ENCODE results near the gene SLC37A4.
A peak's percentile ranks its signal among the peaks of the same experiment; 100 is the strongest.
"Not testable (repeated sequence)": the region's sequence is repeated elsewhere in the genome, so short reads cannot be mapped to it uniquely, and the experiment has no call there.

The SLC37A4 gene

DNA sequence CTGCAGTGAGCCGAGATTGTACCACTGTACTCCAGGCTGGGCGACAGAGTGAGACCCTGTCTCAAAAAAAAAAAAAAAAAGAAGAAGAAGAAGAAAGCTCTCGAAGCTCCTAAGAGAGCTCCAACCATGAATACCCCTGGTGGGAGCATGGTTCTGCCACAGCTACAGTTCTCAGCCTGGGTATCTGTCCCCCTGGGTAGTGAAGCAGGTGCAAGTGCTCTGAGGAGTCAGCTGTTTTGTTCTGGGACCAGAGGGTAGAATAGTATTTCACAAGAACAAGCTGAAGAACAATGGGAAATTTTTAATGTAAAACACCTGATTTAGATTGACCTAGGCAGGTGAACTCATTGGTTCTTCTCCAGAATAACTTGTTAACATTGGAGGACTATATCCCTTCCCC lies 30.6 kb upstream of the SLC37A4 start:
- no peak for TF ChIP-seq CTCF (conservative IDR thresholded peaks at IDR 0.05; ENCODE audit: low read depth, low read length)
- DNase-seq (ENCODE audit: low read depth), result no peak
- H3K4me3 ChIP-seq (ENCODE audit: low read length), result no peak overlapping the region

GRCh38 chr11:119059128-119059527 lies 28.5 kb upstream of the SLC37A4 start:
- not testable (repeated sequence) for H3K4me3 ChIP-seq (ENCODE audit: low read length); DNase-seq (ENCODE audit: low read depth)

DNA sequence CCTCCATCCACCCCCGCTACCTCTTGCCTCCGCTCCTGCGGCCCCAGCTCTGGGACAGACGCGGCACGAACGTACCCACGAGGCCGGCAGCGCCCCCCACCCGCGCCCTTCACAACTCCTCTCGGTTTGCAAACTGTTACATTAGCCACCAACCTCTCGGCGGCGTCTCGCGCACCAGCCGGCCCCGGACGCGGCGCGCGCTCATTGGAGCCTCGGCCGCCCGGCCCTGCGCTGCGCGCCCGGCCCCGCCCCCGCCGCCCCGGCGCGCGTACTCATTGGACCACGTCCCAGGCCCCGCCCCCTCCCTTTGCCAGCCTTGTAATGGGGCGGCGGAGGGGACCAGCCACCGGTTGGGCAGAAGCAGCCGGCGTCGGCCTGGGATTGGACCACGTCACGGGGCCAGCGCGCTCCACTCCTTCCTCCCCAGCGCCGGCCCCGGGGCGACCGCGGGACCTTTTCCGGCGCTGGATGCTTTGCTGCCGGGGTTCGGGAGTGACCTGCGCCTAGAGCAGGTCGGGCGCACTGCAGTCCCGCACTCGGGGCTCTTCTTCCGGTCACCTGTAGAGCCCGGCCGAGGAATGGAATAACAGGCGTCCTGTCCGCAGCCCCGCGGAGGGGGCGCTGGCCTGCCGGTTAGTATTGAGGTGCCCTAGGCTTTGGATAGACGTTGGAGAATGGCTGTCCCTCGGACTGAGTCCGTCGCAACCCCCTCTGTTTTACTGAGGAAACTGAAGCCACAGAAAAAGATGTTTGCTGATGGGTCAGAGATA lies 26.5 kb upstream of the SLC37A4 start, which contains the start of gene HYOU1:
Gene HYOU1 (minus strand): TSS at position 206 of the 770 bp plus-strand sequence. CDS start 1,045 bp downstream, outside the sequence.
- peak within 1 kb of the TSS; percentile 84 for H3K4me3 ChIP-seq (ENCODE audit: low read length)
- peak; percentile 87 for DNase-seq (ENCODE audit: low read depth)
- peak; percentile 32 for TF ChIP-seq CTCF (conservative IDR thresholded peaks at IDR 0.05; ENCODE audit: low read depth, low read length)

DNA sequence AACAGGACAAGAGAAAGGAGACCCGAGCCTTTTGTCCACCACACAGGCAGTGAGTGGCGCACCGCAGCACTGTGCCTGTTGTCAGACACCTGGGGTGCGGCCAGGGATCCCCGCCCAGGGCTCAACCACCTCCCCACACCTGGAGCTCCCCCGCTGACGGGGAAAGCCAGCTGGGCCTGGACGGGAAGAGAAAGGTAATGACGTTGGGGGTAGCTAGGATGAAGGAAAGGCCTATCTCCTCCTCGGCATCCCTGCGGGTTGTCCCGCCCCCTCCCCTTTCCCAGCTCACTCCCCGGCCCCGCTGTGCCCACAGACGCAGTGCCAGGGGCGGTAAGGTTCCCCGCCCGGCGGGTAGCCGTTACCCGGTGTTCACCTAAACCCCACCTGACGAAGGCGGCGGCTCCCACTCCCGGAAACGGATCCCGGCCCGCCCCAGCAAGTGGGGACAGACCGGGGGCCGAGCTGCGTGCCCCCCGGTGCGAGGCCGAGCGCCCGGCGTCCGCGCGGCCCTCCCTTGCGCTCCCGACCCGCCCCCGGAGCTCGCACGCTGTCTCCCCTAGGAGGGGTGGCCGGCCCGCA lies 25.8 kb upstream of the SLC37A4 start:
- no peak for DNase-seq (ENCODE audit: low read depth)
- H3K4me3 ChIP-seq (ENCODE audit: low read length), result peak overlapping the region; percentile 82
- TF ChIP-seq CTCF (conservative IDR thresholded peaks at IDR 0.05; ENCODE audit: low read depth, low read length), result no peak

DNA sequence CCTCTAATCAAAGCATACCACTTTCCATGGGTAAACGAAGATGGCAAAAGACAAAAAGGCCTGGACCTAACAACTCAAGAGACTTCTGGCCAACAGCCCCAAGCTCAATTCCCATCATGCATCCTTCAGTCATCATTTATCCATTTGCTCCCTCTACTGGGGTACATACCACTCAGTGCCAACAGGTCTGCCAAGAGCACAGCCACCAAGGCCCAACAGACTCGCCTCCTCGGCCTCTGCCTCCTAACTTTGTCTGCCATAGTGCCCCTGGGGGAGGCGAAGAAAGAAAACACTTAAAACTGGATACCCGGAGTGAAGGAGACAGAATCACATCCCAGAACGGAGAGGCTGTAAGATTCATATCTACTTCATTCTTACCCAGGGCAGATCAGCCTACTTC lies 25.2 kb upstream of the SLC37A4 start:
- DNase-seq (ENCODE audit: low read depth), result no peak
- peak; percentile 38 for TF ChIP-seq CTCF (conservative IDR thresholded peaks at IDR 0.05; ENCODE audit: low read depth, low read length)
- peak overlapping the region; percentile 82 for H3K4me3 ChIP-seq (ENCODE audit: low read length)

DNA sequence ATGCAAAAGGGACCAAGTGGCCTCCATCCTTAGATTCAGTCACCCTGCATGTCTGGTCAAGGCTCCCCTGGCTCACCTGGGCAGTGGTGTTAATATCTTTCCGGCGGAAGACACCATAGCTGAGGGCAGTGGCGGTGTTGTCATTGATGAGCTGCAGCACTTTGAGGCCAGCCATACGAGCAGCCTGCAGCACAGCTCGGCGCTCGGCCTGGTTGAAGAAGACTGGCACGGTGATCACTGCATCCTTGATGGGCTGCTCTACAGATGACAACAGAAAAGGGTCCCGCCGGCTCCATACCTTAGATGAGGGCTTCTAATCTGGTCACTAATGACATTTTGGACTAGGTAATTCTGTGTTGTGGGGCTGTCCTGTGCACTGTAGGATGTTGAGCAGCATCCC lies 23.7 kb upstream of the SLC37A4 start:
- TF ChIP-seq CTCF (conservative IDR thresholded peaks at IDR 0.05; ENCODE audit: low read depth, low read length), result no peak
- no peak overlapping the region for H3K4me3 ChIP-seq (ENCODE audit: low read length)

GRCh38 chr11:119052163-119052814 lies 21.6 kb upstream of the SLC37A4 start:
- no peak for TF ChIP-seq CTCF (conservative IDR thresholded peaks at IDR 0.05; ENCODE audit: low read depth, low read length)
- H3K4me3 ChIP-seq (ENCODE audit: low read length), result no peak overlapping the region
- no peak for DNase-seq (ENCODE audit: low read depth)

More for the DNA sequence above, 23.7 kb upstream of the SLC37A4 start:
- DNase-seq (ENCODE audit: low read depth), result no peak
